ENCODE results near the gene LRRK1.

- TF ChIP-seq POLR2A (IDR thresholded peaks at IDR 0.05; ENCODE audit: low read length) = no peak
- TF ChIP-seq GATA1 (IDR thresholded peaks at IDR 0.05; ENCODE audit: low read depth, low read length) = no peak
Observed at GRCh38 chr15:101115393-101115785, 196.2 kb downstream of the LRRK1 start.
